Panc1 (cell line): Measurements from ENCODE around the gene GRM4. TPM values are rescaled to one million over a fixed set of nuclear protein-coding genes. Genes with fewer than 3 reads are reported as not detected.

Experiments
- ATAC-seq: fragments of 200-7000 bp; cut with Tn5 transposase; 2 replicates; pipeline ENCODE4 v1.9.1; 2020; ENCODE audit warnings: mild to moderate bottlenecking, moderate library complexity
- BruUV-seq: library from RNA; stranded (reverse); fragments of 400-500 nt; replicated peaks from 2 replicates; lab custom pipeline; 2021; lab: Mats Ljungman, UMichigan
- CTCF ChIA-PET: fragments of 300-600 bp; sonication (Branson Sonifier 250); formaldehyde crosslinking; loops from one replicate; lab custom pipeline; 2022; ENCODE audit warnings: antibody characterized with exemption; lab: Charles Lee
- POLR2A ChIA-PET: fragments of 300-600 bp; sonication (Branson Sonifier 250); formaldehyde crosslinking; loops from one replicate; lab custom pipeline; 2022; ENCODE audit warnings: antibody characterized with exemption; lab: Charles Lee
- DNase-seq: peaks from one replicate; pipeline ENCODE4 v3.0.0-alpha.2; 2010; ENCODE audit warnings: low read depth, low spot score
- H3K27ac ChIP-seq: 2 replicates; pipeline ENCODE4 v1.5.1; 2011; ENCODE audit warnings: mild to moderate bottlenecking, low read length, inconsistent platforms
- H3K27me3 ChIP-seq: fragments of 200-500 bp; sonication (Bioruptor generic); 2 replicates; pipeline ENCODE4 v1.6.0; 2014; ENCODE audit warnings: low read length, inconsistent platforms; ENCODE audit not compliant: control insufficient read depth, insufficient read depth
- H3K36me3 ChIP-seq: fragments of 200-500 bp; sonication (Bioruptor generic); 2 replicates; pipeline ENCODE4 v1.5.1; 2014; ENCODE audit warnings: inconsistent platforms, mild to moderate bottlenecking, low read length, moderate library complexity; ENCODE audit not compliant: control insufficient read depth, insufficient read depth
- H3K4me1 ChIP-seq: 2 replicates; pipeline ENCODE4 v1.5.1; 2011; ENCODE audit warnings: inconsistent platforms, mild to moderate bottlenecking, low read length, moderate library complexity; ENCODE audit not compliant: control insufficient read depth, insufficient read depth
- H3K4me3 ChIP-seq, 2 experiments: 2 replicates each; pipeline ENCODE4 v1.5.1; 2011 to 2012; ENCODE audit warnings: low read depth in 2 of 2, low read length in 2 of 2, mild to moderate bottlenecking in 2 of 2, inconsistent platforms in 1 of 2, moderate library complexity in 1 of 2
- H3K9me3 ChIP-seq: fragments of 200-500 bp; sonication (Bioruptor generic); 2 replicates; pipeline ENCODE4 v1.5.1; 2014; ENCODE audit warnings: low read depth, mild to moderate bottlenecking, inconsistent platforms, low read length, moderate library complexity; ENCODE audit not compliant: control insufficient read depth, insufficient read depth
- POLR2AphosphoS5 ChIP-seq: IDR thresholded peaks from 2 replicates; pipeline ENCODE4 v1.6.1; 2012; ENCODE audit warnings: mild to moderate bottlenecking, low read depth, low read length, moderate library complexity
- SIN3A ChIP-seq: IDR thresholded peaks from 2 replicates; pipeline ENCODE4 v1.6.1; 2012; ENCODE audit warnings: low read depth, mild to moderate bottlenecking, low read length, moderate library complexity, borderline replicate concordance; ENCODE audit not compliant: insufficient read depth
- TCF7L2 ChIP-seq: IDR thresholded peaks from 2 replicates; pipeline ENCODE4 v1.6.1; 2011; ENCODE audit warnings: mild to moderate bottlenecking, low read depth, low read length, inconsistent platforms
- in situ Hi-C: cut with HindIII; loops from 2 replicates; pipeline ENCODE4 v1.10.0; 2016; ENCODE audit warnings: low sequenced_read_pairs, low pct_unique_long_range_greater_than_20kb
- intact Hi-C: fragments of 100-400 bp; cut with micrococcal nuclease; formaldehyde crosslinking; loops from one replicate; pipeline ENCODE4 v1.10.0; 2022; ENCODE audit not compliant: unreplicated experiment
- total RNA-seq: library from RNA; stranded (reverse); gene quantifications from one replicate; pipeline ENCODE4 v1.2.1, GENCODE V29; 2021; ENCODE audit not compliant: unreplicated experiment
- TF ChIP-seq, protein P1 (sequence below), 2 experiments: IDR thresholded peaks; 2 replicates each; pipeline ENCODE4 v1.6.1; 2011 to 2012; ENCODE audit warnings: low read depth in 2 of 2, control low read depth in 1 of 2, low read length in 1 of 2, mild to moderate bottlenecking in 1 of 2, moderate library complexity in 1 of 2; ENCODE audit not compliant: insufficient read depth in 1 of 2
- TF ChIP-seq, protein P2 (sequence below): fragments of 450-650 bp; IDR thresholded peaks from 2 replicates; pipeline ENCODE4 v1.5.1; 2017; ENCODE audit warnings: mild to moderate bottlenecking

GRM4 gene
- total RNA-seq, 1 experiment from 2014 or later: 1.3 TPM

DNA sequence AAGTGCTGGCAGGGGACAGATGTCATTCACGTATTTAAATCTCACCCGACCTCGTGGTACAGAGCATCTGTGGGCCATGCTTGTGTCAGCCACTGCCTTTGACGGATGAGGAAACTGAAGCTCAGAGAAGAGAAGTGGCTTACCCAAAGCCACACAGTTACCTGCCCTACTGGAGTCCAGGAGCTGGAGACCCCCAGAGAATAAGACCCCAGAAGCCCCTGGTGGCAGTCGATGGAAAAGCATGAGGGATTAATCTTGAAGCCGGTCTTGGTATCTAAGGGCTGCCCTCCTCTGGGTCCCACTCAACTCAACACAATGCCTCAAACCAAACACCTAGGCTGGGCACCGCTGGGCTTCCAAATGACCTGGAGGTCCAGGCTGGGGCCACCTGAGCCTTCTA is 83.1 kb downstream of the GRM4 start:
- Histone ChIP-seq H3K27ac (no peak overlapping the region), H3K4me3 (no peak overlapping the region), H3K9me3 (no peaks in the 10 kb centered on the region), H3K4me1 (0 out of 2 replicates have a peak, but pooled peaks cover 2% of the 10 kb centered on the region), H3K27me3 (peaks cover 5% of the 10 kb centered on the region), H3K36me3 (no peaks in the 10 kb centered on the region)
- no peak for DNase-seq
- no TSS peak for BruUV-seq
- TF ChIP-seq, protein P1, sequence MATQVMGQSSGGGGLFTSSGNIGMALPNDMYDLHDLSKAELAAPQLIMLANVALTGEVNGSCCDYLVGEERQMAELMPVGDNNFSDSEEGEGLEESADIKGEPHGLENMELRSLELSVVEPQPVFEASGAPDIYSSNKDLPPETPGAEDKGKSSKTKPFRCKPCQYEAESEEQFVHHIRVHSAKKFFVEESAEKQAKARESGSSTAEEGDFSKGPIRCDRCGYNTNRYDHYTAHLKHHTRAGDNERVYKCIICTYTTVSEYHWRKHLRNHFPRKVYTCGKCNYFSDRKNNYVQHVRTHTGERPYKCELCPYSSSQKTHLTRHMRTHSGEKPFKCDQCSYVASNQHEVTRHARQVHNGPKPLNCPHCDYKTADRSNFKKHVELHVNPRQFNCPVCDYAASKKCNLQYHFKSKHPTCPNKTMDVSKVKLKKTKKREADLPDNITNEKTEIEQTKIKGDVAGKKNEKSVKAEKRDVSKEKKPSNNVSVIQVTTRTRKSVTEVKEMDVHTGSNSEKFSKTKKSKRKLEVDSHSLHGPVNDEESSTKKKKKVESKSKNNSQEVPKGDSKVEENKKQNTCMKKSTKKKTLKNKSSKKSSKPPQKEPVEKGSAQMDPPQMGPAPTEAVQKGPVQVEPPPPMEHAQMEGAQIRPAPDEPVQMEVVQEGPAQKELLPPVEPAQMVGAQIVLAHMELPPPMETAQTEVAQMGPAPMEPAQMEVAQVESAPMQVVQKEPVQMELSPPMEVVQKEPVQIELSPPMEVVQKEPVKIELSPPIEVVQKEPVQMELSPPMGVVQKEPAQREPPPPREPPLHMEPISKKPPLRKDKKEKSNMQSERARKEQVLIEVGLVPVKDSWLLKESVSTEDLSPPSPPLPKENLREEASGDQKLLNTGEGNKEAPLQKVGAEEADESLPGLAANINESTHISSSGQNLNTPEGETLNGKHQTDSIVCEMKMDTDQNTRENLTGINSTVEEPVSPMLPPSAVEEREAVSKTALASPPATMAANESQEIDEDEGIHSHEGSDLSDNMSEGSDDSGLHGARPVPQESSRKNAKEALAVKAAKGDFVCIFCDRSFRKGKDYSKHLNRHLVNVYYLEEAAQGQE (IDR thresholded peaks at IDR 0.05; ENCODE audit: insufficient read depth in 1 of 2, low read depth in 2 of 2, low read length in 1 of 2): no peak
- TF ChIP-seq, protein P2, sequence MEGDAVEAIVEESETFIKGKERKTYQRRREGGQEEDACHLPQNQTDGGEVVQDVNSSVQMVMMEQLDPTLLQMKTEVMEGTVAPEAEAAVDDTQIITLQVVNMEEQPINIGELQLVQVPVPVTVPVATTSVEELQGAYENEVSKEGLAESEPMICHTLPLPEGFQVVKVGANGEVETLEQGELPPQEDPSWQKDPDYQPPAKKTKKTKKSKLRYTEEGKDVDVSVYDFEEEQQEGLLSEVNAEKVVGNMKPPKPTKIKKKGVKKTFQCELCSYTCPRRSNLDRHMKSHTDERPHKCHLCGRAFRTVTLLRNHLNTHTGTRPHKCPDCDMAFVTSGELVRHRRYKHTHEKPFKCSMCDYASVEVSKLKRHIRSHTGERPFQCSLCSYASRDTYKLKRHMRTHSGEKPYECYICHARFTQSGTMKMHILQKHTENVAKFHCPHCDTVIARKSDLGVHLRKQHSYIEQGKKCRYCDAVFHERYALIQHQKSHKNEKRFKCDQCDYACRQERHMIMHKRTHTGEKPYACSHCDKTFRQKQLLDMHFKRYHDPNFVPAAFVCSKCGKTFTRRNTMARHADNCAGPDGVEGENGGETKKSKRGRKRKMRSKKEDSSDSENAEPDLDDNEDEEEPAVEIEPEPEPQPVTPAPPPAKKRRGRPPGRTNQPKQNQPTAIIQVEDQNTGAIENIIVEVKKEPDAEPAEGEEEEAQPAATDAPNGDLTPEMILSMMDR: peak; percentile 49; the same call in 1 of the 2 replicates
- in situ Hi-C loops (no loop called here), intact Hi-C loops (no loop called here)
- POLR2A ChIA-PET: no interaction called here
- no peak for ATAC-seq
- CTCF ChIA-PET: no interaction called here

DNA sequence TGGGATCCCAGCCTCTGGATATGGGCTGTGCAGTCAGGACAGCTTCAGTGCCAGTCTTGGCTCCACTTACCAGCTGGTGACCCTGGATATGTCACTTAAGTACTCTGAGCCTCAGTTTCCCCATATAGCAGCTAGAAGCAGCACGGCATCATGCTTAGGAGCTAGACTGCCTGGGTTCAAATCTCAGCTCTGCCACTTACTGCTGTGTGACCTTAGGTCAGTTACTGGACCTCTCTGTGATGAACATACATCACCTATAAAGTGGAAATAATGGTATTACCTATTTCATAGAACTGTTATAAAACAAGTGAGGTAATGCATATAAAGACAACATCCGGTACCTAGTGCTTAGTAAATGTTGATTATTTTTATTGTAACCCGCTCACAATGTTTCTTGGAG is 83.7 kb downstream of the GRM4 start:
- ATAC-seq (no peak), DNase-seq (no peak)
- Histone ChIP-seq H3K9me3 (no peaks in the 10 kb centered on the region), H3K36me3 (no peaks in the 10 kb centered on the region), H3K4me1 (0 out of 2 replicates have a peak, but pooled peaks cover 2% of the 10 kb centered on the region), H3K4me3 (no peak overlapping the region), H3K27me3 (peaks cover 5% of the 10 kb centered on the region), H3K27ac (no peak overlapping the region)
- in situ Hi-C loops: no loop called here
- intact Hi-C loops: no loop called here
- POLR2A ChIA-PET: no interaction called here
- CTCF ChIA-PET: no interaction called here
- TF ChIP-seq, protein P2: no peak
- no peak for TF ChIP-seq TCF7L2
- no peak for TF ChIP-seq SIN3A
- no peak for TF ChIP-seq POLR2AphosphoS5
- TF ChIP-seq, protein P1 (IDR thresholded peaks at IDR 0.05; ENCODE audit: insufficient read depth in 1 of 2, low read depth in 2 of 2, low read length in 1 of 2): no peak
- BruUV-seq: no TSS peak
